ENCODE data around the gene ROBO2.

Gene ROBO2

DNA sequence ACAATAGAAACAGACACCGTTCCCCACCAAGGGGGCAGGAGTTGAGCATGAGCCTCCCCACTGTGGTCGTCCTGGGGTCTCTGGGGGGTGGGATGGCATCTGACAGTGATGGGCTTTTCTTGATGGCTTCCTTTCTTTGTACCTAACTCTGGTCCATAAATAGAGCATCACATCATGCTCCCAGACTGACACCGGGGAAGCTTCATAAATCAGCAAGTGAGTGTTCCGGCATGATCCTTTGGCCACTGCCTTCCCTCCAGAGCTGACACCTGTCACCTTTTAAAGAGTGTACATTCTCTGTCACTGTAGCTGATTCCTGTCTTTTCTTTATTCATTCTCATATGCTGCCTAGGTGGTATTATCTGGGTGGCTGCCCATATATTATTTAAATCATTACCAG lies 129.9 kb downstream of the ROBO2 start:
- no peak for DNase-seq (ENCODE audit: low spot score)
- TF ChIP-seq, protein P1, sequence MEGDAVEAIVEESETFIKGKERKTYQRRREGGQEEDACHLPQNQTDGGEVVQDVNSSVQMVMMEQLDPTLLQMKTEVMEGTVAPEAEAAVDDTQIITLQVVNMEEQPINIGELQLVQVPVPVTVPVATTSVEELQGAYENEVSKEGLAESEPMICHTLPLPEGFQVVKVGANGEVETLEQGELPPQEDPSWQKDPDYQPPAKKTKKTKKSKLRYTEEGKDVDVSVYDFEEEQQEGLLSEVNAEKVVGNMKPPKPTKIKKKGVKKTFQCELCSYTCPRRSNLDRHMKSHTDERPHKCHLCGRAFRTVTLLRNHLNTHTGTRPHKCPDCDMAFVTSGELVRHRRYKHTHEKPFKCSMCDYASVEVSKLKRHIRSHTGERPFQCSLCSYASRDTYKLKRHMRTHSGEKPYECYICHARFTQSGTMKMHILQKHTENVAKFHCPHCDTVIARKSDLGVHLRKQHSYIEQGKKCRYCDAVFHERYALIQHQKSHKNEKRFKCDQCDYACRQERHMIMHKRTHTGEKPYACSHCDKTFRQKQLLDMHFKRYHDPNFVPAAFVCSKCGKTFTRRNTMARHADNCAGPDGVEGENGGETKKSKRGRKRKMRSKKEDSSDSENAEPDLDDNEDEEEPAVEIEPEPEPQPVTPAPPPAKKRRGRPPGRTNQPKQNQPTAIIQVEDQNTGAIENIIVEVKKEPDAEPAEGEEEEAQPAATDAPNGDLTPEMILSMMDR (IDR thresholded peaks at IDR 0.05; ENCODE audit: borderline replicate concordance, control extremely low read depth, extremely low read depth, insufficient read depth, missing control alignments) = no peak
- in situ Hi-C loops (cut with MboI; ENCODE audit: low sequenced_read_pairs, unreplicated experiment) = no loop called here

DNA sequence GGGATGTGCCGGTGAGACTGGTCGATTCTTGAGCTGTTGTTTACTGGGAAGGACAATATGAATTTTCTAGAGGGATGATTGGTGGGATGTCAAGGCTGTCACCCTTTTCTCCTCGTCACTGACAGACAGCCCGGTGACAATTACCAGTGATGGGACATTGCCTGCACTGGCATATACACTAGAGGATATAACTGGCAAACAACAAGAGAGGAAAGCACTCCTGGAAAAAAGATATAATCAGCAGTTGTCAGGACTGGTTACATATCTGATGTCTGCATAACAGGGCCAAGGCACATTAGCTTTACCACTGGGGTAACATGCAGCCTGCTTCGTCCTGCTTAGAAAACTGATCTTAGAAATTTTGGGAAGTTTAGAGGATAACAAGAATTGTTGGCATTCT lies 131.1 kb downstream of the ROBO2 start:
- no peak for DNase-seq (ENCODE audit: low spot score)
- in situ Hi-C loops (cut with MboI; ENCODE audit: low sequenced_read_pairs, unreplicated experiment) = no loop called here
- TF ChIP-seq, protein P1 (IDR thresholded peaks at IDR 0.05; ENCODE audit: borderline replicate concordance, control extremely low read depth, extremely low read depth, insufficient read depth, missing control alignments) = no peak

DNA sequence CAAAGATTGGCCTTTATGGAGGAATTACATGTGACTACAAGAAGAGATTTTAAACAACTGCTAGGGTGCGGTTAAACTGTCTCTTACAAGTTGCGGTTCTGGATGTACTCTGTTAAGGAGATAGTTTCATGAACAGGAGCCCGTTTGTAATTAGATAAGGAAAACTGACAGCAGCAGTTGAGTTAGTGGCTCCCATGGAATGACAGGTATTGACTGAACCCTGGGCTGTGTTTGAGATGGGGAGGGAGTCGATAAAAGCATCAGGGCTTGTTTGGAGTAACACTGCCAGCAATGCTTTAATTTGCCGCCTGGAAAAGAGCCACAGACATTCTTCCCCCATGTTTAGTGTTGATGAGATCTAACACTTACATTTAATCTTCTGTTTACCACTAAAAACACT lies 139.9 kb downstream of the ROBO2 start:
- in situ Hi-C loops (cut with MboI; ENCODE audit: low sequenced_read_pairs, unreplicated experiment) = no loop called here
- TF ChIP-seq, protein P1 (IDR thresholded peaks at IDR 0.05; ENCODE audit: borderline replicate concordance, control extremely low read depth, extremely low read depth, insufficient read depth, missing control alignments) = no peak
- no peak for DNase-seq (ENCODE audit: low spot score)

DNA sequence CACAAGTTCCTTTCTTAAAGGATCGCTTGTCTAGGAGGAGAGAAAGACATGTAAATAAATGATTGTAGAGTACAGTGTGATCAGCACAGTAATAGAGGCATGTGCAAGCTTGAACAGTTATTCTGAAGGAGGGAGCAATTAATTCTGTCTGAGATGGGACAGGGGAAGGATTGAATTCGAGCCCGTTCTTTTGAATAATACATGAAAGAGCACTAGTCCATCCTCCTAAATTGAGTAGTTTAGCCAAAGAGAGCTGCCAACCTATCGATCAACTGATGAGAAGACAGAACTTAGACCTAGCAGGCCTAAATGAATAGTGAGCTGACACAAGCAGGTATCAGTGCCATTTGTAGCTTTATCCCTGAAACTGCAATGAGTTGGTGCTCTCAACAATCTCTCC lies 142.4 kb downstream of the ROBO2 start:
- no peak for DNase-seq (ENCODE audit: low spot score)
- TF ChIP-seq, protein P1 (IDR thresholded peaks at IDR 0.05; ENCODE audit: borderline replicate concordance, control extremely low read depth, extremely low read depth, insufficient read depth, missing control alignments) = no peak
- in situ Hi-C loops (cut with MboI; ENCODE audit: low sequenced_read_pairs, unreplicated experiment) = no loop called here

DNA sequence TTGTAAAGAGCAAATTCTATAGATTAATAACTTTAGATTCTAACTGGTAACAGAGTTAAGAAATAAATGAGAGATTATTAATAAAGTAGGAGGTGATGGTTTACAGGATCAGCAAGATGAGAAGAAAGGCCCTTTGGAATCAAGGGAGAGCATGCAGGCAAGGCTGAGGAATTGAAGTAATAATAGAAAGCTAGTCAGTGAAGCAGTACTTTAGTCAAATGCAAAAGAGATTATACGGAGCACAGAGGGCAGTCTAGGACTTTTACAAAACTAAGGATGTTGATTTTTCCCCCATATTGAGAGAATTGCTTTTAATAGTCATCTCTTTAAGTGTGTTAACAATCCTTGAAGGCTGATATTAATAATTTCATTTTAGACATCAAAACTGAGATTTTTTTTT lies 146.4 kb downstream of the ROBO2 start:
- in situ Hi-C loops (cut with MboI; ENCODE audit: low sequenced_read_pairs, unreplicated experiment) = no loop called here
- no peak for DNase-seq (ENCODE audit: low spot score)
- TF ChIP-seq, protein P1 (IDR thresholded peaks at IDR 0.05; ENCODE audit: borderline replicate concordance, control extremely low read depth, extremely low read depth, insufficient read depth, missing control alignments) = no peak

DNA sequence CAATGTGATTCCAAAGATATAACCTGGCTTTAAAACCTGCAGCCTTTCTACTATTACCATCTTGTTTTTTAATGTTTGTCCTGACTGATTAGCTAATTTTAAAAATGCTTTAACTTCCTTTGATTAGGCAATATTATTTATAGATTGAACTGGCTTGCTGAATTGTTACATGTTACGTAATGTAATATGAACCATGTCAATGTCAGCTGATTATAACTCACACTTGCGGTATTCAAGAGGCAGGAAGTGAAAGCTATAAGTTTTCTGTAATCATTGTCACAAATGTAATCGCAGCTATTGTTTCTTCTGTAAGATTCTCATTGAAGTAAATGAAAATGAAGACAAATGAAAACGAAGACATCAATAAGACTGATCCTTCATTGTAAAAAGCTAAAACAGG lies 146.8 kb downstream of the ROBO2 start:
- no peak for DNase-seq (ENCODE audit: low spot score)
- TF ChIP-seq, protein P1 (IDR thresholded peaks at IDR 0.05; ENCODE audit: borderline replicate concordance, control extremely low read depth, extremely low read depth, insufficient read depth, missing control alignments) = no peak
- in situ Hi-C loops (cut with MboI; ENCODE audit: low sequenced_read_pairs, unreplicated experiment) = no loop called here

DNA sequence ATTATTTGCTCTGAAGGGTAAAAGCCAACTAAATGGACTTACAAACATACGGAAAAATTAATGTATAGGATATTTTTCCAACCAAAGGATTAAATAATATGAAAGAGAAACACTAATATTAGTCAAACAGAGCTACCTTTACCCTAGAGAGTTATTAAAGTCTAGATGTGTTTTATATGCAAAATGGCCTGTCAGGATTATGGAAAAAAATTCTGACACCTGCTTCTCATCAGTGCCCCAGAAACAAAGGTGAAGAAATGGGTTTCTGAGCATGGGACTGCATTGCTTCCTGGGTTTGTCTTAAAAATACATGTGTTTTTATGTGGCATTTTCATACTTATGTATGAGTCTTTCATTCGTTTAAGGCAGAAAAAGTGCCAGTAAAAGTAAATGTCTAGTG lies 148.3 kb downstream of the ROBO2 start:
- in situ Hi-C loops (cut with MboI; ENCODE audit: low sequenced_read_pairs, unreplicated experiment) = no loop called here
- DNase-seq (ENCODE audit: low spot score) = no peak
- TF ChIP-seq, protein P1 (IDR thresholded peaks at IDR 0.05; ENCODE audit: borderline replicate concordance, control extremely low read depth, extremely low read depth, insufficient read depth, missing control alignments) = no peak
